HG03097 (cell line): ENCODE data around the gene MAGI1.
"Not testable (repeated sequence)": the region's sequence is repeated elsewhere in the genome, so short reads cannot be mapped to it uniquely, and the experiment has no call there.

ENCODE experiments used
- ATAC-seq: cut with Tn5 transposase; IDR thresholded peaks from one replicate; pipeline ENCODE4 v1.9.1; 2021; ENCODE audit not compliant: unreplicated experiment, low FRiP score

MAGI1 gene

GRCh38 chr3:65559643-65560042 is 479.1 kb downstream of the MAGI1 start:
- ATAC-seq, result no peak

DNA sequence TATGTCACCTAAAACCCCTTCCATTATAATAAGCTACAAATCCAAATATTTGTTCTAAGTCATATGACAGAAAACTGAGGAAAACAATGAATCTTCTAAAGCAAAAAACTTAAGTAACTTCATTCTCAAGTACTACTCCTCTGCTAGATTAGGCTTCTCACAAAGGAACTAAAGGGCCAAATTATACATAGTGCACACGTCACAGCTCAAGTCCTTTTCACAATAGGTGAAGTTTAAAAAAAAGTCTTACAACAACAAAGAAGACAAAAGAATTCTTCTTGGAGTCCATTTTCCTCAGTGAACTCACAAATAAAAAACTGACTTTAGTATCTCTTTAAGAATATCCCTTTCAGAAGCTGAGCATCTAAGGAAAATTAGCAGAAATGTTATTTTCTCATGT is 479.9 kb downstream of the MAGI1 start:
- ATAC-seq, result no peak

DNA sequence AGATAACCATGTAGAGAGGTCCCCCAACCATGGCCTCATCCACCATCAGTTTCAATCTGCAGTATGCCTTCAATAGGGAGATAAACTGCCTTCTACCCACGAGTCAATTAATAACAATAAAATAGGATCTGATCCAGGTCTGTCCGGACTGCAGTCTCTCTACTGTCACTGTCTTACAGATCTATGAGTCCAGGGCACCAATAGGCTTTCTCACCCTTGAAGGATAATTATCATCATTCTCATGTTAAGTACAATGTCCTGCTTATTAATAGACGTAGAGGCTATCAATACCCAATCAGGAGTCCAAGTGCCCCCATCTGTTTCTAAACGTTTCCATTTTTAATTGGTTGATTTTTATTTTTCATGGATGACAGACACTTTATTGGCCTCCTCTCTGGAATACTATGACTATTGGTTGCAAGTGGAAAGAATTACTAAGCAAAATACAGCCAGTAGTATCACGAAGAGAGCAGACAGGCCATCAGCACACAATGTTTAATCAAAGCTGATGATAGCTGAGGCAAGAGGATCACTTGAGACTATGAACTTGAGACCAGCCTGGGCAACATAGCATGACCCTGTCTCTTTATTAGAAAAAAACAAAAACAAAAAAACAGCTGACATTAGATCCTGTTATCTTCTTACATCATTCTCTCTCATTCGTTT is 480.7 kb downstream of the MAGI1 start:
- ATAC-seq, result no peak

- ATAC-seq, result no peak
Measured at GRCh38 chr3:65556934-65557577, 481.7 kb downstream of the MAGI1 start.

DNA sequence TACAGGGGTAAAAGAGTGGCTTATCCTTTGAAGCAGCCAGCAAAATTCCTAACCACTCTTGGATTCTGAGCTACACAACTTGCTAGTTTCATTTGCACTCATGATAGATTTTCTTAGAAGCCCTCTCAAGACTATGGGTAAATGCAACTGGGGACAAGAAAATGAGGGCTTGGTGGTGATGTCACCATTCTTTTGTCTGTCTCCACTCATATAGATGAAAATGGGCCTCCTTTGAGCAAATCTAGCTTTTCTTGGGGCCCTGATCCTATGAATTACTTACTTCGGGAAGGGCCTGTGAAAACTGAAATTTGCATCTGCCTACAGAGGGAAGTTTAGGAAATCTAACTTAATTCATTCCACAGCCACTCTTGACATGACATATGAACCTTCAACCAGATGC is 486.3 kb downstream of the MAGI1 start:
- no peak for ATAC-seq

GRCh38 chr3:65551945-65552344 is 486.8 kb downstream of the MAGI1 start:
- ATAC-seq, result no peak

- ATAC-seq, result no peak
Measured at GRCh38 chr3:65550137-65550536, 488.6 kb downstream of the MAGI1 start.

DNA sequence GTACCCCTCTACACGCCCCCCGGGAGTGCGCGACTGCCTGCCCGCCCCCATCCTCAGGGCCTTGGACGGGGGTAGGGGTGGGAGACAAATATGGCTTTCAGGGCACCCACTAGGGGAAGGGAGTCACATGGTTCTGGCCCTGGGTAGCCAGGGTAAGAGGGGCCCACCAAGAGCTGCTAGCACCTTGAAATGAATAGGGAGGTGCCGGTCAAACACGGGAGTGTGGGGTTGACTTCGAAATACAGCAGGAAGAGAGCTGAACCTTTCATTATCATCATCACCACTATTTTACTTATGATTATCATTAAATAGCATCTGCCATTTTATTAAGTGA is 489.1 kb downstream of the MAGI1 start:
- ATAC-seq, result no peak

DNA sequence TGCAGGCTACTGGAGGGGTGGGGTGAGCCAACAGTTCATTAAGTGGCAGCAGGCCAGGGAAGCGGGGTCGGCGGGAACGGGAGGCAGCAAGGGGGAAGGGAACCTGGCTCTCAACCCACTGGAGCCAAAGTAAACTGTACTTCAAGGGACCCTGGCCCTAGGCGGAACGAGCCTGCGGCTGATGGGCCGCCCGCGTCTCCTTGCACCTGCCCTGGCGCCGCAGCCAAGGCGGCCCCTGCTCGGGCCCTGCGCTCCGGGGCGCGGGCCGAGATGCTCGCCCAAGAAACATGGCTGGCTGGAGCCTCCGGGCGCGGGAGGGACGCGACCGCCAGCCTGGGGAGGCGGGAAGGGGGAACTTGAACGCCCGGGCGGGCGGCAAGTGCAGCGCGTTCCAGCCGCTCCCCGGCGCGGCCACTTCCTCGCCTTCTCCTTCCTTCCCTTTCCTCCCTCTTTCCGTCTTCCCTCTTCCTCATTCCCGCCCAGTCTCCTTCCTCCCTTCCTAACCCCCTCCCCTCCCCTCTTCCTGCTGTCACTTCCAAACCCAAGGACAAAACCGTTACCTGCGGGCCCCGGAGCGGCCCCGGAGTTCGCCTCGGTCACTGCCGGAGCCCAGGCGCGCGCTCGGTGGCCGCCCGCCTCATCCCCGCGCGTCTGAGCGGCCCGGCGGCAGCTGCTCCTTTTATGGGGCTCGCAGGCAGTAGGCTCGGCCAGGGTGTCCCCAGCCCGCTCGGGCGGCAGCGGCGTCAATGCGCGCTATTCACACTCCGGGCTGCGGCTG is 489.7 kb downstream of the MAGI1 start:
- ATAC-seq, result no peak

DNA sequence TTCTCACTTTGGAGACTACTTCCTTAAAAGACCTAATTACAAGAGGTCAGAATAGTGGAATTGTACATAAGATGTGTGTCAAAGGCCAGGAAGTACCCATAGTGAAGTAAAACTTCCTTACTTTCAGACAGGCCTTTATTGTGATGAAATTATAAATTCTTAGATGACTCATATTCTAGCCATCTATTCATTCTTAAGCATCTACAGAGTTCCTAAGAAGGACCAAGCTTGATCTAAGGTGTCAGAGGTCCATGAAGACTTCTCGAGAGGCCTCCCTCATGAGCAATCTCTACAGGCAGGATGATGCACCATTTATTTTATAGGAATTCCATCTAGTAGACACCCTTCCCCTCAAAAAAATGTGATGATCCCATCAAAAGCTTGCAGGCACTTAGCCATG is 493.3 kb downstream of the MAGI1 start:
- no peak for ATAC-seq

GRCh38 chr3:65543391-65543790 is 495.3 kb downstream of the MAGI1 start:
- ATAC-seq, result not testable (repeated sequence)

GRCh38 chr3:65540666-65541065 is 498.1 kb downstream of the MAGI1 start:
- ATAC-seq, result no peak

DNA sequence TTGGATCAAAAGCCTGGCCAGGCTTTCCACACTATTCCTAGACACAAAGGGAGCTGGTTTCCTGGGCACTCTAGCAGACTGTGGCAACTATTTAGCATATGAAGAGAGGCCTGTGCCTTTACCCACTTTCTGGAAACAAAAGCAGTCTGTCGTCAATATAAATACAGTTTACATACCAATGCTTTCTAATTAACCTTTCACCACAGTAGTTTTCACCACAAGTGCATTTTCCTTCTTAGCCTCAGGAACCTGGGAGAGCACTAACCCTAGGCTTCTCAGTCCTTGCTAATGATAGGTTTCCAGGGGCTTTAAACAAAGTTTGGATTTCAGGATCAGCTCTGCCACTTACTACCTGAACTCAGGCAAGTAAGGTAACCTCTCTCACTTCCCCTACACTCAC is 499.1 kb downstream of the MAGI1 start:
- no peak for ATAC-seq

- ATAC-seq, result no peak
Measured at GRCh38 chr3:65538101-65538500, 500.6 kb downstream of the MAGI1 start.

DNA sequence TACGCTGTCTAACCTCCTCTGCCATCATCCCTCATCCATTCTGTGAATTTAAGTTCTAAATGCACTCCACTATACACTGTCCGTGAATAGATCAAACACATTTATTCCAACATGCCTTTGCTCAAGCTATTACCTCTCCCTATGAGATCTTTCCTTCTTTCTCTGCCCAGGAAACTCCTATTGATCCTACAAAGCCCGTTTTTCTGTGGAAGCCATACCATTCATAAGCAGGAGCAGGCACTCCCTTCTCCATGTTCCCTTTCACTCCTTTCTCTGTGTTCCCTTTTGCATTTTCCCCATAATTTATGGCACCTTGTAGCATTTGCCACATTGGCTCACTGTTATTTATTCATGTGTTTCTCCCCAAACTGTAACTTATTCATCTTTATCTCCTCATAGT is 501.6 kb downstream of the MAGI1 start:
- ATAC-seq, result no peak

- ATAC-seq, result no peak
Measured at GRCh38 chr3:65535260-65535659, 503.5 kb downstream of the MAGI1 start.

DNA sequence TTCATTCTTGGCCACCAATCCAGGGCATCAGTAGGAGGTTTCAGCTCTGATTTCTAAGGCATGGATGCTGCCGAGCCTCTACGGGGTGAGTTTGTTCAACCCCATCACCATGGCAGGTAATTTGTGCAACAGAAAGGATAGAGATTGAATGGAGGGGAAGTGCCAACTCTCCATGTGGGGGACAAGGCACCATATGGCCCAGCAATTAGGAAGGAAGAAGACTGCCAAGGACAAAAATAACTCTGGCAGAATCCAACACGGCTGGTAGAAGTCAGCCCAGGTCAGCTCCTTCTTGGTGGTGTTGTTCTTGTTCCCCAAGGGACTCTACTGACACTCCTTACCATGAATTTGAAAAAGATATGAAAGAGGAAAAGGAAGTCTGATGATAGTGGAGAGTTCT is 503.9 kb downstream of the MAGI1 start:
- ATAC-seq, result no peak

GRCh38 chr3:65532749-65533148 is 506.0 kb downstream of the MAGI1 start:
- ATAC-seq, result no peak

DNA sequence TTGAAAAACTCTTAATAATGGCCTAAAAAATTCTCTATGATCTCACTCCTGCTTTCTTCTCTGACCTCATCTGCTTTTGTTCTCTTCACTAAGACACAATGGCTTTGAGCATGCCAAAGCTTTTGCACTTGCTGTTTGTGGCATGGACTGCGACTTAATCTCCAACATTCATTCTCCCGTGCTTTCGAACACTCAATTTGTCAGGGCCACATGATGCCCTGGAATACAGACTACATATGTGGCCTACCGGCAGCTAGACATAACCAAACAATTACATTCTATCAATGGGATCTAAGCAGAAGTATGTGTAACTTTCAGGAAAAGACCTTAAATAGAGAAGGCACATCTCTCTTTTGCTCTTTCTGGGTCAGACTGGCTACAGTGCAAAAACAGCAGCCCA is 506.5 kb downstream of the MAGI1 start:
- no peak for ATAC-seq

DNA sequence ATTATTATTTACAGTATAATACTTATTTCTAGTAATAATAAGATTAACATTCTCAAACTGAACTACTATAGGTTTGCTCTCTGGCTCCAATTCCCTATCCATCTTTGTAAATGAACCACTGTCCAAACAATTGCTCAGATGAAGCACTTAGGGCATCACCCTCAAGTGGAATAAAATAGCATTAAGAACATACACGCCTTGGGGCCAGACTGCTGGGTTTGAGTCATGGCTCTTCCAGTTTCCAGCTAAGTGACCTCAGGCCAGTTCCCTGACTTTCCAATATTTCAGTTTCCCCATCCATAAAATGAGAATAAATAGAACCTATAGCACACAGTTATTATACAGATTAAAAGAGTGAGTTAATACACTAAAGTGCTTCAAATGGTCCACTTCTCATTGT is 507.2 kb downstream of the MAGI1 start:
- ATAC-seq, result no peak

- ATAC-seq, result no peak
Measured at GRCh38 chr3:65526656-65527055, 512.1 kb downstream of the MAGI1 start.

- ATAC-seq, result no peak
Measured at GRCh38 chr3:65524584-65524983, 514.1 kb downstream of the MAGI1 start.
